HG02571 (cell line): Measurements from ENCODE around the gene GPR27.

Source experiments
- ATAC-seq: cut with Tn5 transposase; IDR thresholded peaks from one replicate; pipeline ENCODE4 v1.9.1; 2021; ENCODE audit warnings: mild to moderate bottlenecking, moderate library complexity; ENCODE audit not compliant: unreplicated experiment

Gene GPR27

GRCh38 chr3:71784914-71785531, 31.4 kb downstream of the GPR27 start, which contains the start of gene PROK2:
TSS of gene PROK2 (minus strand) at chr3:71785148. CDS start at chr3:71785052, 96 bp downstream.
- ATAC-seq, result no peak

- ATAC-seq, result no peak
Measured at GRCh38 chr3:71785532-71786216, 32.0 kb downstream of the GPR27 start.

- no peak for ATAC-seq
Measured at GRCh38 chr3:71786217-71786549, 32.5 kb downstream of the GPR27 start.

- ATAC-seq, result no peak
Measured at GRCh38 chr3:71786551-71786950, 32.9 kb downstream of the GPR27 start.

GRCh38 chr3:71787851-71788405, 34.3 kb downstream of the GPR27 start:
- no peak for ATAC-seq

GRCh38 chr3:71789922-71790321, 36.3 kb downstream of the GPR27 start:
- no peak for ATAC-seq

GRCh38 chr3:71791634-71792033, 38.0 kb downstream of the GPR27 start:
- ATAC-seq, result no peak

GRCh38 chr3:71796290-71796689, 42.6 kb downstream of the GPR27 start:
- no peak for ATAC-seq

- no peak for ATAC-seq
Measured at GRCh38 chr3:71797455-71797854, 43.8 kb downstream of the GPR27 start.

- ATAC-seq, result no peak
Measured at GRCh38 chr3:71800023-71800422, 46.4 kb downstream of the GPR27 start.

GRCh38 chr3:71801986-71802385, 48.3 kb downstream of the GPR27 start:
- no peak for ATAC-seq

GRCh38 chr3:71803248-71803647, 49.6 kb downstream of the GPR27 start:
- no peak for ATAC-seq

- ATAC-seq, result no peak
Measured at GRCh38 chr3:71805199-71805598, 51.5 kb downstream of the GPR27 start.

- no peak for ATAC-seq
Measured at GRCh38 chr3:71805691-71806090, 52.0 kb downstream of the GPR27 start.
